Neural progenitor cell (in vitro differentiated cells): ENCODE measurements around the gene THG1L. TPM values are rescaled to one million over a fixed set of nuclear protein-coding genes. Genes with fewer than 3 reads are reported as not detected.
A peak's percentile ranks its signal among the peaks of the same experiment; 100 is the strongest.

Experiments used
- DNase-seq: peaks from one replicate; pipeline ENCODE4 v3.0.0-alpha.2; 2016; ENCODE audit warnings: low spot score
- H2AFZ ChIP-seq: fragments of 200-600 bp; sonication (generic); replicated peaks from 2 replicates; pipeline ENCODE4 v1.6.1; 2016; ENCODE audit warnings: antibody characterized with exemption
- H3F3A ChIP-seq: fragments of 200-600 bp; sonication (generic); 2 replicates; pipeline ENCODE4 v1.6.1; 2016; ENCODE audit warnings: antibody characterized with exemption, low read depth
- H3K27ac ChIP-seq: fragments of 200-600 bp; sonication (generic); 2 replicates; pipeline ENCODE4 v1.5.1; 2016; ENCODE audit warnings: mild to moderate bottlenecking
- H3K27me3 ChIP-seq: fragments of 200-600 bp; sonication (generic); 2 replicates; pipeline ENCODE4 v1.6.1; 2016; ENCODE audit warnings: mild to moderate bottlenecking, moderate library complexity
- H3K36me3 ChIP-seq: fragments of 200-600 bp; sonication (generic); 2 replicates; pipeline ENCODE4 v1.5.1; 2016
- H3K4me1 ChIP-seq: fragments of 200-600 bp; sonication (generic); 2 replicates; pipeline ENCODE4 v1.6.1; 2016; ENCODE audit warnings: mixed run types
- H3K4me2 ChIP-seq: fragments of 200-600 bp; sonication (generic); 2 replicates; pipeline ENCODE4 v1.6.1; 2016
- H3K4me3 ChIP-seq: fragments of 200-600 bp; sonication (generic); 2 replicates; pipeline ENCODE4 v1.5.1; 2016
- H3K79me2 ChIP-seq: fragments of 200-600 bp; sonication (generic); 2 replicates; pipeline ENCODE4 v1.6.1; 2016; ENCODE audit warnings: low read depth
- H3K9ac ChIP-seq: fragments of 200-600 bp; sonication (generic); 2 replicates; pipeline ENCODE4 v1.6.1; 2016
- H3K9me3 ChIP-seq: fragments of 200-600 bp; sonication (generic); 2 replicates; pipeline ENCODE4 v1.5.1; 2016; ENCODE audit warnings: low read depth
- H4K20me1 ChIP-seq: fragments of 200-600 bp; sonication (generic); 2 replicates; pipeline ENCODE4 v1.6.1; 2016; ENCODE audit warnings: low read depth
- H3K27ac Mint-ChIP-seq: 3 replicates; pipeline ENCODE4 v1.8.0; 2021; ENCODE audit warnings: mixed read lengths
- H3K27me3 Mint-ChIP-seq: 2 replicates; pipeline ENCODE4 v1.8.0; 2022; ENCODE audit warnings: low read depth, mild to moderate bottlenecking, inconsistent platforms, moderate library complexity, mixed read lengths; ENCODE audit not compliant: insufficient read depth
- H3K36me3 Mint-ChIP-seq: 3 replicates; pipeline ENCODE4 v1.8.0; 2021; ENCODE audit warnings: mixed read lengths
- H3K4me1 Mint-ChIP-seq: 3 replicates; pipeline ENCODE4 v1.8.0; 2021; ENCODE audit warnings: mixed read lengths
- H3K4me3 Mint-ChIP-seq: 3 replicates; pipeline ENCODE4 v1.8.0; 2021; ENCODE audit warnings: mild to moderate bottlenecking, moderate library complexity, mixed read lengths
- H3K9me3 Mint-ChIP-seq: 3 replicates; pipeline ENCODE4 v1.8.0; 2020; ENCODE audit warnings: mixed read lengths
- CTCF ChIP-seq: fragments of 200-600 bp; sonication (generic); IDR thresholded peaks from 2 replicates; pipeline ENCODE4 v1.5.1; 2017; ENCODE audit warnings: antibody characterized with exemption, mild to moderate bottlenecking
- EZH2 ChIP-seq: fragments of 200-600 bp; sonication (generic); IDR thresholded peaks from 2 replicates; pipeline ENCODE4 v1.6.1; 2017; ENCODE audit warnings: antibody characterized with exemption, mild to moderate bottlenecking, moderate library complexity
- EZH2phosphoT487 ChIP-seq: fragments of 200-600 bp; sonication (generic); IDR thresholded peaks from 2 replicates; pipeline ENCODE4 v1.6.1; 2017; ENCODE audit warnings: antibody characterized with exemption
- total RNA-seq: library from RNA; depleted of rRNA; stranded (reverse); fragments of >200 nt; gene quantifications from 2 replicates; pipeline ENCODE4 v1.2.3, GENCODE V29; 2015; ENCODE audit warnings: low replicate concordance

Gene THG1L
- total RNA-seq, 1 donor from 2014 or later: 20.5 TPM

GRCh38 chr5:157772127-157772526, 40.9 kb downstream of the THG1L start:
- H3K27me3 ChIP-seq: no peaks in the 10 kb centered on the region
- H3K79me2 ChIP-seq: no peaks in the 10 kb centered on the region
- no peaks in the 10 kb centered on the region for H3K4me1 ChIP-seq
- peak overlapping the region; percentile 63 for H2AFZ ChIP-seq
- H3K4me3 ChIP-seq: no peak overlapping the region
- Mint-ChIP-seq H3K9me3 (no peaks in the 10 kb centered on the region), H3K4me1 (peaks cover 5% of the 10 kb centered on the region), H3K27ac (no peak overlapping the region), H3K36me3 (no peaks in the 10 kb centered on the region), H3K27me3 (no peaks in the 10 kb centered on the region), H3K4me3 (no peak overlapping the region)
- H4K20me1 ChIP-seq: no peaks in the 10 kb centered on the region
- no peak overlapping the region for H3K9ac ChIP-seq
- TF ChIP-seq EZH2phosphoT487: no peak
- no peak for TF ChIP-seq EZH2
- TF ChIP-seq CTCF: no peak
- H3K4me2 ChIP-seq: no peak overlapping the region
- no peaks in the 10 kb centered on the region for H3K36me3 ChIP-seq
- no peaks in the 10 kb centered on the region for H3K9me3 ChIP-seq
- no peaks in the 10 kb centered on the region for H3F3A ChIP-seq
- no peak overlapping the region for H3K27ac ChIP-seq
- peak; percentile 7 for DNase-seq

- no peak overlapping the region for H3K4me3 Mint-ChIP-seq
- H3K27me3 ChIP-seq: no peaks in the 10 kb centered on the region
- H3K9me3 Mint-ChIP-seq: no peaks in the 10 kb centered on the region
- H3F3A ChIP-seq: no peaks in the 10 kb centered on the region
- no peaks in the 10 kb centered on the region for H3K4me1 Mint-ChIP-seq
- H3K27ac Mint-ChIP-seq: no peak overlapping the region
- TF ChIP-seq EZH2phosphoT487 (no peak), CTCF (no peak), EZH2 (no peak)
- H3K4me1 ChIP-seq: no peaks in the 10 kb centered on the region
- no peaks in the 10 kb centered on the region for H3K9me3 ChIP-seq
- no peak overlapping the region for H3K4me2 ChIP-seq
- H3K27ac ChIP-seq: no peak overlapping the region
- H3K27me3 Mint-ChIP-seq: no peaks in the 10 kb centered on the region
- no peak overlapping the region for H3K9ac ChIP-seq
- no peaks in the 10 kb centered on the region for H3K79me2 ChIP-seq
- no peaks in the 10 kb centered on the region for H4K20me1 ChIP-seq
- no peak overlapping the region for H3K4me3 ChIP-seq
- H3K36me3 ChIP-seq: no peaks in the 10 kb centered on the region
- DNase-seq: no peak
- H2AFZ ChIP-seq: no peak overlapping the region
- no peaks in the 10 kb centered on the region for H3K36me3 Mint-ChIP-seq
Observed at GRCh38 chr5:157778121-157778805, 47.0 kb downstream of the THG1L start.

- H3K27me3 ChIP-seq: no peaks in the 10 kb centered on the region
- no peak for TF ChIP-seq EZH2phosphoT487
- no peak for TF ChIP-seq EZH2
- no peak for TF ChIP-seq CTCF
- no peak for DNase-seq
- H3K79me2 ChIP-seq: no peaks in the 10 kb centered on the region
- no peak overlapping the region for H2AFZ ChIP-seq
- Mint-ChIP-seq H3K9me3 (no peaks in the 10 kb centered on the region), H3K4me1 (no peaks in the 10 kb centered on the region), H3K27ac (no peak overlapping the region), H3K36me3 (no peaks in the 10 kb centered on the region), H3K4me3 (no peak overlapping the region), H3K27me3 (no peaks in the 10 kb centered on the region)
- no peak overlapping the region for H3K27ac ChIP-seq
- no peaks in the 10 kb centered on the region for H4K20me1 ChIP-seq
- no peak overlapping the region for H3K4me2 ChIP-seq
- H3K9ac ChIP-seq: no peak overlapping the region
- no peaks in the 10 kb centered on the region for H3K9me3 ChIP-seq
- no peaks in the 10 kb centered on the region for H3K36me3 ChIP-seq
- H3K4me1 ChIP-seq: no peaks in the 10 kb centered on the region
- no peaks in the 10 kb centered on the region for H3F3A ChIP-seq
- no peak overlapping the region for H3K4me3 ChIP-seq
Observed at GRCh38 chr5:157779221-157779620, 48.0 kb downstream of the THG1L start.
